ENCODE measurements around the gene MCCC2. TPM values are rescaled to one million over a fixed set of nuclear protein-coding genes. Genes with fewer than 3 reads are reported as not detected.

Gene MCCC2
- total and polyA plus RNA-seq, 2 experiments from 2014 or later = 18.6 to 34.2 TPM

- H3K4me2 ChIP-seq = no peak overlapping the region
Observed at GRCh38 chr5:71695595-71695994, 108.5 kb downstream of the MCCC2 start.

GRCh38 chr5:71697967-71698366 is 110.8 kb downstream of the MCCC2 start:
- Histone ChIP-seq H3K4me2 (no peak overlapping the region), H3K9me3 (ENCODE audit: low read depth) (no peaks in the 10 kb centered on the region), H4K20me1 (ENCODE audit: insufficient read depth, poor library complexity, severe bottlenecking) (no peaks in the 10 kb centered on the region), H2AFZ (no peak overlapping the region), H3K4me3 (no peak overlapping the region), H3K9me2 (replicated peaks; ENCODE audit: insufficient read depth) (no peaks in the 10 kb centered on the region), H3K27me3 (no peaks in the 10 kb centered on the region), H3K4me1 (ENCODE audit: insufficient read depth) (peaks cover 21% of the 10 kb centered on the region), H3K79me2 (no peaks in the 10 kb centered on the region), H3K27ac (no peak overlapping the region), H3K36me3 (replicated peaks; ENCODE audit: insufficient read depth, low read depth) (no peaks in the 10 kb centered on the region)
- WGBS (ENCODE audit: low lambda C conversion rate, missing lambda C conversion rate) = 68% methylated on average over 14 of the region's 14 CpGs
- no peak for DNase-seq (ENCODE audit: low spot score)
- TF ChIP-seq EZH2 (IDR thresholded peaks at IDR 0.05; ENCODE audit: borderline replicate concordance) (no peak), EZH2phosphoT487 (IDR thresholded peaks at IDR 0.05; ENCODE audit: low read depth, severe bottlenecking, unreplicated experiment) (no peak)
- TF ChIP-seq, protein P1, sequence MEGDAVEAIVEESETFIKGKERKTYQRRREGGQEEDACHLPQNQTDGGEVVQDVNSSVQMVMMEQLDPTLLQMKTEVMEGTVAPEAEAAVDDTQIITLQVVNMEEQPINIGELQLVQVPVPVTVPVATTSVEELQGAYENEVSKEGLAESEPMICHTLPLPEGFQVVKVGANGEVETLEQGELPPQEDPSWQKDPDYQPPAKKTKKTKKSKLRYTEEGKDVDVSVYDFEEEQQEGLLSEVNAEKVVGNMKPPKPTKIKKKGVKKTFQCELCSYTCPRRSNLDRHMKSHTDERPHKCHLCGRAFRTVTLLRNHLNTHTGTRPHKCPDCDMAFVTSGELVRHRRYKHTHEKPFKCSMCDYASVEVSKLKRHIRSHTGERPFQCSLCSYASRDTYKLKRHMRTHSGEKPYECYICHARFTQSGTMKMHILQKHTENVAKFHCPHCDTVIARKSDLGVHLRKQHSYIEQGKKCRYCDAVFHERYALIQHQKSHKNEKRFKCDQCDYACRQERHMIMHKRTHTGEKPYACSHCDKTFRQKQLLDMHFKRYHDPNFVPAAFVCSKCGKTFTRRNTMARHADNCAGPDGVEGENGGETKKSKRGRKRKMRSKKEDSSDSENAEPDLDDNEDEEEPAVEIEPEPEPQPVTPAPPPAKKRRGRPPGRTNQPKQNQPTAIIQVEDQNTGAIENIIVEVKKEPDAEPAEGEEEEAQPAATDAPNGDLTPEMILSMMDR (IDR thresholded peaks at IDR 0.05; ENCODE audit: poor library complexity) = peak; percentile 12

More at GRCh38 chr5:71695595-71695994, 108.5 kb downstream of the MCCC2 start:
- DNase-seq (ENCODE audit: low spot score) = peak; percentile 13
- peaks cover 21% of the 10 kb centered on the region for H3K4me1 ChIP-seq (ENCODE audit: insufficient read depth)
- H3K36me3 ChIP-seq (replicated peaks; ENCODE audit: insufficient read depth, low read depth) = no peaks in the 10 kb centered on the region
- H3K4me3 ChIP-seq = no peak overlapping the region
- no peak for TF ChIP-seq EZH2phosphoT487 (IDR thresholded peaks at IDR 0.05; ENCODE audit: low read depth, severe bottlenecking, unreplicated experiment)
- TF ChIP-seq EZH2 (IDR thresholded peaks at IDR 0.05; ENCODE audit: borderline replicate concordance) = no peak
- TF ChIP-seq, protein P1 (IDR thresholded peaks at IDR 0.05; ENCODE audit: poor library complexity) = no peak
- H3K79me2 ChIP-seq = no peaks in the 10 kb centered on the region
- no peaks in the 10 kb centered on the region for H3K9me2 ChIP-seq (replicated peaks; ENCODE audit: insufficient read depth)
- no peaks in the 10 kb centered on the region for H3K9me3 ChIP-seq (ENCODE audit: low read depth)
- H2AFZ ChIP-seq = no peak overlapping the region
- H3K27me3 ChIP-seq = no peaks in the 10 kb centered on the region
- no peaks in the 10 kb centered on the region for H4K20me1 ChIP-seq (ENCODE audit: insufficient read depth, poor library complexity, severe bottlenecking)
- peak overlapping the region; percentile 77 for H3K27ac ChIP-seq

DNA sequence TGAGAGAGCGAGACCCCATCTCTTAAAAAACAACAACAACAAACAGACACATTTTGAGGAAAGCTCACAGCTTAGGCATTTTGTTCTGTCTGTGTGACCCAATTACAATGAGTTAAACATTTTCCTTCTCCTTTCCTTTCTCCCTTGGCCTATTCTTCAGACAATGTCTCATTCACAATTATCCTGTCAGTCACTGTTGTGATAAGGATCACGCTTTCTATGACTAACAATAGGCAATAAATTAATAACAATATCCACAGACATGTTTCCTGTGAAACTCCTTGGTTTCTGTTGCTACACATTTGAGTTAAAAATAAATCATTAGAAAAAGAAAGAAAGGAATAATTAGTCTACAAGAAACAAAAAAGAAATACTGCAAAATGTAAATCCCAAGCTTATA is 112.1 kb downstream of the MCCC2 start:
- H3K9me2 ChIP-seq (replicated peaks; ENCODE audit: insufficient read depth) = no peaks in the 10 kb centered on the region
- TF ChIP-seq, protein P1 (IDR thresholded peaks at IDR 0.05; ENCODE audit: poor library complexity) = no peak
- TF ChIP-seq EZH2 (IDR thresholded peaks at IDR 0.05; ENCODE audit: borderline replicate concordance) (no peak), EZH2phosphoT487 (IDR thresholded peaks at IDR 0.05; ENCODE audit: low read depth, severe bottlenecking, unreplicated experiment) (no peak)

DNA sequence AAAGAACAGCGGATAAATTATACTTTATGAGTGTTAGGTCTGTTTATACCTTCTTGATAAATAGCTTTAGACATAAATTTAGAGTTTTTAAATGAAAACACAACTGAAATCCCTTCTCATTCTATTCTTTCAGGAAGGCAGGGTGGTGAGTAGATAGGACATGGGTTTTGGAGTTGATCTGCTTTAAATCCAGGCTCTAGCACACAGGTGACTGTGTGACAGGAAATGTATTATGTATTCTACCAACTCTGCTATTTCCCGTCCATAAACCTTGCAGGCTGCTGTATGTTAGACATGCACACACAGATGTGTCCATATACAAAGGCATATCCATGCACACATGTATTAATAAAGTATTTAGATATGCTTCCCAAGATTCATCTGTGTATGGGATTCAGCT is 112.6 kb downstream of the MCCC2 start:
- Histone ChIP-seq H3K4me1 (ENCODE audit: insufficient read depth) (peaks cover 10% of the 10 kb centered on the region), H3K9me3 (ENCODE audit: low read depth) (no peaks in the 10 kb centered on the region), H4K20me1 (ENCODE audit: insufficient read depth, poor library complexity, severe bottlenecking) (no peaks in the 10 kb centered on the region), H3K27me3 (no peaks in the 10 kb centered on the region), H3K36me3 (replicated peaks; ENCODE audit: insufficient read depth, low read depth) (no peaks in the 10 kb centered on the region), H3K9me2 (replicated peaks; ENCODE audit: insufficient read depth) (no peaks in the 10 kb centered on the region), H3K4me2 (no peak overlapping the region), H3K4me3 (no peak overlapping the region), H2AFZ (no peak overlapping the region), H3K79me2 (no peaks in the 10 kb centered on the region), H3K27ac (no peak overlapping the region)
- DNase-seq (ENCODE audit: low spot score) = no peak
- 81% methylated on average over 2 of the region's 2 CpGs for WGBS (ENCODE audit: low lambda C conversion rate, missing lambda C conversion rate)
- TF ChIP-seq EZH2 (IDR thresholded peaks at IDR 0.05; ENCODE audit: borderline replicate concordance) (no peak), EZH2phosphoT487 (IDR thresholded peaks at IDR 0.05; ENCODE audit: low read depth, severe bottlenecking, unreplicated experiment) (no peak)
- TF ChIP-seq, protein P1 (IDR thresholded peaks at IDR 0.05; ENCODE audit: poor library complexity) = no peak

More for the DNA sequence above, 112.1 kb downstream of the MCCC2 start:
- H3K9me3 ChIP-seq (ENCODE audit: low read depth) = no peaks in the 10 kb centered on the region
- no peak for DNase-seq (ENCODE audit: low spot score)
- no peak overlapping the region for H2AFZ ChIP-seq
- no peaks in the 10 kb centered on the region for H4K20me1 ChIP-seq (ENCODE audit: insufficient read depth, poor library complexity, severe bottlenecking)
- no peaks in the 10 kb centered on the region for H3K36me3 ChIP-seq (replicated peaks; ENCODE audit: insufficient read depth, low read depth)
- no peaks in the 10 kb centered on the region for H3K79me2 ChIP-seq
- H3K27ac ChIP-seq = no peak overlapping the region
- H3K4me1 ChIP-seq (ENCODE audit: insufficient read depth) = peaks cover 15% of the 10 kb centered on the region
- H3K27me3 ChIP-seq = no peaks in the 10 kb centered on the region
- 73% methylated on average over 2 of the region's 2 CpGs for WGBS (ENCODE audit: low lambda C conversion rate, missing lambda C conversion rate)
- H3K4me2 ChIP-seq = no peak overlapping the region
- no peak overlapping the region for H3K4me3 ChIP-seq

Data from hepatocyte (in vitro differentiated cells).